Endodermal cell (in vitro differentiated cells): Measurements from ENCODE around the gene BRPF1. TPM values are rescaled to one million over a fixed set of nuclear protein-coding genes. Genes with fewer than 3 reads are reported as not detected.

Source experiments
- DNase-seq: peaks from one replicate; pipeline ENCODE4 v3.0.0-alpha.2; 2017
- H3K27ac ChIP-seq: 2 replicates; pipeline ENCODE4 v1.5.1; 2013; ENCODE audit warnings: mild to moderate bottlenecking, low read depth, low read length, moderate library complexity
- H3K27me3 ChIP-seq: 2 replicates; pipeline ENCODE4 v1.6.1; 2013; ENCODE audit warnings: mild to moderate bottlenecking, low read length, moderate library complexity; ENCODE audit not compliant: insufficient read depth, control insufficient read depth, poor library complexity, severe bottlenecking
- H3K36me3 ChIP-seq: 2 replicates; pipeline ENCODE4 v1.7.0; 2013; ENCODE audit warnings: mild to moderate bottlenecking, low read length, moderate library complexity; ENCODE audit not compliant: control insufficient read depth, insufficient read depth
- H3K4me1 ChIP-seq: one replicate; pipeline ENCODE4 v1.7.0; 2013; ENCODE audit warnings: low read length; ENCODE audit not compliant: control insufficient read depth, insufficient read depth
- H3K4me3 ChIP-seq: 2 replicates; pipeline ENCODE4 v1.5.1; 2013; ENCODE audit warnings: mild to moderate bottlenecking, low read length, moderate library complexity
- H3K9ac ChIP-seq: 2 replicates; pipeline ENCODE4 v1.6.1; 2013; ENCODE audit warnings: mild to moderate bottlenecking, low read length, moderate library complexity; ENCODE audit not compliant: poor library complexity, severe bottlenecking; ENCODE audit errors: extremely low read depth
- H3K9me3 ChIP-seq: 2 replicates; pipeline ENCODE4 v1.6.1; 2013; ENCODE audit warnings: mild to moderate bottlenecking, low read length, moderate library complexity; ENCODE audit not compliant: control insufficient read depth
- H3K27ac Mint-ChIP-seq: 2 replicates; pipeline ENCODE4 v1.8.0; 2020; ENCODE audit warnings: mixed read lengths
- H3K27me3 Mint-ChIP-seq: 2 replicates; pipeline ENCODE4 v1.8.0; 2021; ENCODE audit warnings: mild to moderate bottlenecking, mixed read lengths; ENCODE audit not compliant: insufficient read depth
- H3K36me3 Mint-ChIP-seq: 2 replicates; pipeline ENCODE4 v1.8.0; 2020; ENCODE audit warnings: low read depth, mixed read lengths
- H3K4me1 Mint-ChIP-seq: 2 replicates; pipeline ENCODE4 v1.8.0; 2020; ENCODE audit warnings: mixed read lengths
- H3K4me3 Mint-ChIP-seq: 2 replicates; pipeline ENCODE4 v1.8.0; 2020; ENCODE audit warnings: mild to moderate bottlenecking, moderate library complexity, mixed read lengths
- H3K9me3 Mint-ChIP-seq: 2 replicates; pipeline ENCODE4 v1.8.0; 2020; ENCODE audit warnings: mild to moderate bottlenecking, mixed read lengths
- CTCF ChIP-seq: fragments of 200-600 bp; sonication (generic); conservative IDR thresholded peaks from 2 replicates; pipeline ENCODE4 v1.5.0; 2021; ENCODE audit warnings: antibody characterized with exemption, mild to moderate bottlenecking
- WGBS, 2 experiments: methylation state at CpG; one replicate each; pipeline versions ENCODE4 v1.1.5 to v1.1.7; 2013; ENCODE audit warnings: missing lambda C conversion rate in 2 of 2, mixed read lengths in 1 of 2; ENCODE audit not compliant: insufficient coverage in 1 of 2, insufficient read length in 1 of 2; 5-methylcytosine and 5-hydroxymethylcytosine counted together
- total RNA-seq, 2 donors: library from RNA; stranded (reverse); fragmentation: NEBNext Ultra II Directional in 1 of 2; extraction: Animal tissue kit (Norgen Biotek cat#: 25700) in 1 of 2; gene quantifications; 2 replicates in 1 of 2; 3 replicates in 1 of 2; pipeline ENCODE4 v1.2.1, GENCODE V29; 2021

The BRPF1 gene
- total RNA-seq, 2 donors from 2014 or later: 22.7 to 28.5 TPM

- Mint-ChIP-seq H3K4me1 (no peaks in the 10 kb centered on the region), H3K4me3 (no peak overlapping the region), H3K36me3 (no peaks in the 10 kb centered on the region), H3K27ac (no peak overlapping the region), H3K27me3 (peaks cover 36% of the 10 kb centered on the region), H3K9me3 (no peaks in the 10 kb centered on the region)
- Histone ChIP-seq H3K27me3 (peaks cover 31% of the 10 kb centered on the region), H3K4me3 (no peak overlapping the region), H3K36me3 (no peaks in the 10 kb centered on the region), H3K27ac (no peak overlapping the region), H3K9ac (no peak overlapping the region), H3K4me1 (no peaks in the 10 kb centered on the region), H3K9me3 (no peaks in the 10 kb centered on the region)
- WGBS, 2 experiments: 85 to 93% methylated on average over 3 of the region's 3 CpGs
- DNase-seq: no peak
- TF ChIP-seq CTCF: no peak
These were observed 21.3 kb upstream of the BRPF1 start for GRCh38 chr3:9710174-9710739.

GRCh38 chr3:9712415-9712814 is 19.1 kb upstream of the BRPF1 start:
- no peak overlapping the region for H3K4me3 Mint-ChIP-seq
- H3K27ac Mint-ChIP-seq: no peak overlapping the region

GRCh38 chr3:9713142-9713541 is 18.4 kb upstream of the BRPF1 start:
- no peak overlapping the region for H3K27ac ChIP-seq
- WGBS, 2 experiments: 81 to 89% methylated on average over 4 of the region's 4 CpGs
- peaks cover 17% of the 10 kb centered on the region for H3K27me3 ChIP-seq
- no peaks in the 10 kb centered on the region for H3K4me1 ChIP-seq
- peaks cover 21% of the 10 kb centered on the region for H3K27me3 Mint-ChIP-seq
- H3K9me3 ChIP-seq: no peaks in the 10 kb centered on the region
- no peak overlapping the region for H3K27ac Mint-ChIP-seq
- no peak for DNase-seq
- no peaks in the 10 kb centered on the region for H3K36me3 ChIP-seq
- no peaks in the 10 kb centered on the region for H3K4me1 Mint-ChIP-seq
- H3K9ac ChIP-seq: no peak overlapping the region
- no peak for TF ChIP-seq CTCF
- H3K4me3 Mint-ChIP-seq: no peak overlapping the region
- no peak overlapping the region for H3K4me3 ChIP-seq
- no peaks in the 10 kb centered on the region for H3K9me3 Mint-ChIP-seq
- H3K36me3 Mint-ChIP-seq: no peaks in the 10 kb centered on the region

More at GRCh38 chr3:9712415-9712814, 19.1 kb upstream of the BRPF1 start:
- H3K27ac ChIP-seq: no peak overlapping the region
- no peaks in the 10 kb centered on the region for H3K9me3 ChIP-seq
- H3K27me3 ChIP-seq: peaks cover 17% of the 10 kb centered on the region
- no peaks in the 10 kb centered on the region for H3K36me3 Mint-ChIP-seq
- no peaks in the 10 kb centered on the region for H3K9me3 Mint-ChIP-seq
- peaks cover 22% of the 10 kb centered on the region for H3K27me3 Mint-ChIP-seq
- no peak for TF ChIP-seq CTCF
- H3K4me3 ChIP-seq: no peak overlapping the region
- no peak overlapping the region for H3K9ac ChIP-seq
- WGBS, 2 experiments: 82 to 90% methylated on average over 2 of the region's 2 CpGs
- H3K4me1 ChIP-seq: no peaks in the 10 kb centered on the region
- no peaks in the 10 kb centered on the region for H3K36me3 ChIP-seq
- no peaks in the 10 kb centered on the region for H3K4me1 Mint-ChIP-seq
- no peak for DNase-seq
